CD14-positive monocyte (primary cell): ENCODE measurements around the gene UBL4A. TPM values are rescaled to one million over a fixed set of nuclear protein-coding genes. Genes with fewer than 3 reads are reported as not detected.

Source experiments
- DNase-seq, 3 donors: peaks; one replicate each; pipeline ENCODE4 v3.0.0-alpha.2; 2011 to 2022
- H2AFZ ChIP-seq: 2 replicates; pipeline ENCODE4 v1.6.0; 2012; ENCODE audit warnings: mild to moderate bottlenecking, low read depth, low read length, inconsistent platforms; ENCODE audit not compliant: insufficient read depth, poor library complexity, severe bottlenecking
- H3K27ac ChIP-seq, 2 donors: 1 replicate in 1 of 2; 2 replicates in 1 of 2; pipeline ENCODE4 v1.5.1; 2012 to 2013; ENCODE audit warnings: low read length in 2 of 2, control low read depth in 1 of 2, inconsistent platforms in 1 of 2, low read depth in 1 of 2, mild to moderate bottlenecking in 1 of 2
- H3K27me3 ChIP-seq, 2 donors: one replicate each; pipeline versions ENCODE4 v1.6.0 to v1.6.1; 2011 to 2013; ENCODE audit warnings: low read length in 2 of 2; ENCODE audit not compliant: control insufficient read depth in 2 of 2, insufficient read depth in 2 of 2
- H3K36me3 ChIP-seq, 2 donors: replicated peaks in 1 of 2; 1 replicate in 1 of 2; 2 replicates in 1 of 2; pipeline versions ENCODE4 v1.5.1 to v1.6.1; 2012 to 2013; ENCODE audit warnings: low read length in 2 of 2, control low read depth in 1 of 2, inconsistent platforms in 1 of 2, mild to moderate bottlenecking in 1 of 2; ENCODE audit not compliant: insufficient read depth in 2 of 2, control insufficient read depth in 1 of 2
- H3K4me1 ChIP-seq, 2 donors: 1 replicate in 1 of 2; 2 replicates in 1 of 2; pipeline versions ENCODE4 v1.5.1 to v1.6.1; 2012 to 2013; ENCODE audit warnings: low read length in 2 of 2, control low read depth in 1 of 2, inconsistent platforms in 1 of 2, mild to moderate bottlenecking in 1 of 2, moderate library complexity in 1 of 2; ENCODE audit not compliant: insufficient read depth in 2 of 2, control insufficient read depth in 1 of 2
- H3K4me2 ChIP-seq: replicated peaks from 2 replicates; pipeline ENCODE3; 2012; ENCODE audit warnings: low read length, moderate library complexity, mild to moderate bottlenecking; ENCODE audit not compliant: poor library complexity, severe bottlenecking; ENCODE audit errors: extremely low read depth
- H3K4me3 ChIP-seq, 3 experiments: fragments of 200-600 bp in 1 of 3; sonication (generic) in 1 of 3; replicated peaks in 1 of 3; 1 replicate in 2 of 3; 2 replicates in 1 of 3; pipeline ENCODE4 v1.5.1; 2011 to 2013; ENCODE audit warnings: low read length in 3 of 3, mild to moderate bottlenecking in 3 of 3, control low read depth in 2 of 3, low read depth in 2 of 3, inconsistent platforms in 1 of 3, moderate library complexity in 1 of 3
- H3K79me2 ChIP-seq: 2 replicates; pipeline ENCODE4 v1.6.0; 2012; ENCODE audit warnings: mild to moderate bottlenecking, control low read depth, inconsistent platforms, low read length, moderate library complexity; ENCODE audit not compliant: insufficient read depth
- H3K9ac ChIP-seq: 2 replicates; pipeline ENCODE4 v1.6.0; 2017; ENCODE audit warnings: low read length, mild to moderate bottlenecking; ENCODE audit not compliant: insufficient read depth, poor library complexity, severe bottlenecking
- H3K9me3 ChIP-seq, 2 donors: replicated peaks in 1 of 2; 1 replicate in 1 of 2; 2 replicates in 1 of 2; pipeline versions ENCODE4 v1.5.1 to v1.6.1; 2012 to 2013; ENCODE audit warnings: low read length in 2 of 2, control low read depth in 1 of 2; ENCODE audit not compliant: control insufficient read depth in 1 of 2, insufficient read depth in 1 of 2
- H4K20me1 ChIP-seq: 2 replicates; pipeline ENCODE4 v1.6.0; 2012; ENCODE audit warnings: mild to moderate bottlenecking, low read length, control low read depth, moderate library complexity; ENCODE audit not compliant: insufficient read depth
- H3K27ac Mint-ChIP-seq, 7 donors: one replicate each; pipeline ENCODE4 v1.8.0; 2020; ENCODE audit warnings: mild to moderate bottlenecking in 7 of 7, mixed read lengths in 7 of 7, moderate library complexity in 6 of 7, inconsistent platforms in 2 of 7
- H3K27me3 Mint-ChIP-seq, 3 donors: one replicate each; pipeline ENCODE4 v1.8.0; 2021 to 2022; ENCODE audit warnings: low read depth in 3 of 3, mild to moderate bottlenecking in 3 of 3, mixed read lengths in 3 of 3, moderate library complexity in 3 of 3, inconsistent platforms in 1 of 3
- H3K36me3 Mint-ChIP-seq, 2 donors: one replicate each; pipeline ENCODE4 v1.8.0; 2020; ENCODE audit warnings: mixed read lengths in 2 of 2, inconsistent platforms in 1 of 2, mild to moderate bottlenecking in 1 of 2
- H3K4me1 Mint-ChIP-seq: one replicate; pipeline ENCODE4 v1.8.0; 2020; ENCODE audit warnings: mild to moderate bottlenecking, mixed read lengths
- H3K4me3 Mint-ChIP-seq, 2 donors: one replicate each; pipeline ENCODE4 v1.8.0; 2020; ENCODE audit warnings: mild to moderate bottlenecking in 2 of 2, mixed read lengths in 2 of 2, moderate library complexity in 1 of 2
- H3K9me3 Mint-ChIP-seq, 7 donors: one replicate each; pipeline ENCODE4 v1.8.0; 2020 to 2022; ENCODE audit warnings: mixed read lengths in 7 of 7, mild to moderate bottlenecking in 6 of 7, moderate library complexity in 6 of 7, inconsistent platforms in 2 of 7
- WGBS: methylation state at CpG from one replicate; pipeline ENCODE4 v1.1.5; 2013; ENCODE audit warnings: missing lambda C conversion rate; ENCODE audit not compliant: insufficient coverage; 5-methylcytosine and 5-hydroxymethylcytosine counted together
- intact Hi-C, 2 donors: fragments of 100-400 bp; cut with micrococcal nuclease; formaldehyde crosslinking; loops; one replicate each; pipeline versions ENCODE4 v1.15.0 to v1.15.1; 2023
- polyA plus RNA-seq, 3 donors: library from polyadenylated mRNA; depleted of rRNA in 1 of 3; unstranded in 2 of 3; stranded (reverse) in 1 of 3; fragments of 300-500 nt in 2 of 3; fragments of >200 nt in 1 of 3; fragmentation: Illumina TruSeq in 2 of 3; gene quantifications; 1 replicate in 2 of 3; 2 replicates in 1 of 3; pipeline ENCODE4 v1.2.3, GENCODE V29; 2012 to 2021
- TF ChIP-seq, protein P1 (sequence below): fragments of 200-600 bp; IDR thresholded peaks from one replicate; pipeline ENCODE4 v1.8.0; 2022; ENCODE audit warnings: antibody characterized with exemption, mild to moderate bottlenecking

The UBL4A gene
- polyA plus RNA-seq, 3 donors = 27.9 to 29.0 (median 28.1) TPM

DNA sequence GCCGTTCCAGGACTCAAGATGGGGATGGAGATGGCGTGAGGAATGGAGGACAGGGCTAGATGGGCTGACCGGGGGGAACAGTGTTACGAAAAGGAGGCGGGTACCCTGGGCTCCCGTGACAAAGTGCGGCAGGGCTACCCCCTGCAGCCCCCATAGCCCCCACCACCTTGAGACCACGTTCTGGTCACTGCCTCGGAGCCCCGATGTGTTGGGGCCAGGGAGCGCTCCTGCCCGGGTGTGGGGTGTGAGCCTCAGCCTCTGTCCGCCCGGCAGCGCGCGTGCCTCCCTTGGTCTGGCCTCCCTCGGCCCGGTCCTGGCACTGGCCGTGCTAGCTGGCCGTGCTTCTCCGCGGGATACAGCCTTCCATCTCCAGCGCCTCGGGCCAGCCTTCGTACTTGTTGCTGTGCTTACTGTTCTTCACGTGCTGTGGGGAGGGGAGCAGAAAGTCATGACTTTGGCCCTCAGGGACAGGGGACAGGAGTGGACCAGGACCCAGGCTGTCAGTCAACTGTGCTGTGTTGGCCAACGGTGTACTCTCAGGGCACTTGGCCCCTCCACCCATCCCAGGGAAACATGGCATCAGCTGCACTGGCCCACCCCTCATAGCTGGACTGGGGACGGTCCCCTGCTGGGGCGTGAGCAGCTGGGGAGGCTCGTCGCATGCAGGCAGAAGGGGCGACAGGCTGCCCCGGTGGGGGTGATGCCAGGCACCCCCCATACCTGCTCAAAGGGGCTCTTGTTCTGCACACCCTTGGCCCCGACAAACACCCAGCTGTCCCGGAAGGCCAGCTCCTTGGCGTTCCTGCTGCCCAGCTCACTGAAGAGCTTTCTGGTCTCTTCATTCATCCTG, 20.3 kb upstream of the UBL4A start:
- no peaks in the 10 kb centered on the region for H3K4me1 ChIP-seq
- no peaks in the 10 kb centered on the region for H3K27me3 ChIP-seq
- H3K79me2 ChIP-seq = no peaks in the 10 kb centered on the region
- intact Hi-C loops = no loop called here
- no peaks in the 10 kb centered on the region for H3K4me1 Mint-ChIP-seq
- no peak overlapping the region for H3K9ac ChIP-seq
- over 99% methylated on average over 15 of the region's 37 CpGs for WGBS
- H3K36me3 Mint-ChIP-seq = peaks cover 42 to 50% of the 10 kb centered on the region in 2 donors
- TF ChIP-seq, protein P1, sequence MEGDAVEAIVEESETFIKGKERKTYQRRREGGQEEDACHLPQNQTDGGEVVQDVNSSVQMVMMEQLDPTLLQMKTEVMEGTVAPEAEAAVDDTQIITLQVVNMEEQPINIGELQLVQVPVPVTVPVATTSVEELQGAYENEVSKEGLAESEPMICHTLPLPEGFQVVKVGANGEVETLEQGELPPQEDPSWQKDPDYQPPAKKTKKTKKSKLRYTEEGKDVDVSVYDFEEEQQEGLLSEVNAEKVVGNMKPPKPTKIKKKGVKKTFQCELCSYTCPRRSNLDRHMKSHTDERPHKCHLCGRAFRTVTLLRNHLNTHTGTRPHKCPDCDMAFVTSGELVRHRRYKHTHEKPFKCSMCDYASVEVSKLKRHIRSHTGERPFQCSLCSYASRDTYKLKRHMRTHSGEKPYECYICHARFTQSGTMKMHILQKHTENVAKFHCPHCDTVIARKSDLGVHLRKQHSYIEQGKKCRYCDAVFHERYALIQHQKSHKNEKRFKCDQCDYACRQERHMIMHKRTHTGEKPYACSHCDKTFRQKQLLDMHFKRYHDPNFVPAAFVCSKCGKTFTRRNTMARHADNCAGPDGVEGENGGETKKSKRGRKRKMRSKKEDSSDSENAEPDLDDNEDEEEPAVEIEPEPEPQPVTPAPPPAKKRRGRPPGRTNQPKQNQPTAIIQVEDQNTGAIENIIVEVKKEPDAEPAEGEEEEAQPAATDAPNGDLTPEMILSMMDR = no peak
- H3K4me3 ChIP-seq = no peak overlapping the region
- H3K4me3 Mint-ChIP-seq = no peak overlapping the region
- H3K9me3 Mint-ChIP-seq = peaks cover 0 to 14% (median 6%) of the 10 kb centered on the region in 7 donors
- no peak for DNase-seq
- peaks cover 0 to 5% (median 2%) of the 10 kb centered on the region in 3 donors for H3K27me3 Mint-ChIP-seq
- H2AFZ ChIP-seq = no peak overlapping the region
- no peaks in the 10 kb centered on the region for H4K20me1 ChIP-seq
- peaks cover 11 to 35% of the 10 kb centered on the region in 2 donors for H3K36me3 ChIP-seq
- no peak overlapping the region for H3K27ac Mint-ChIP-seq
- no peak overlapping the region for H3K4me2 ChIP-seq
- no peaks in the 10 kb centered on the region for H3K9me3 ChIP-seq
- H3K27ac ChIP-seq = no peak overlapping the region

DNA sequence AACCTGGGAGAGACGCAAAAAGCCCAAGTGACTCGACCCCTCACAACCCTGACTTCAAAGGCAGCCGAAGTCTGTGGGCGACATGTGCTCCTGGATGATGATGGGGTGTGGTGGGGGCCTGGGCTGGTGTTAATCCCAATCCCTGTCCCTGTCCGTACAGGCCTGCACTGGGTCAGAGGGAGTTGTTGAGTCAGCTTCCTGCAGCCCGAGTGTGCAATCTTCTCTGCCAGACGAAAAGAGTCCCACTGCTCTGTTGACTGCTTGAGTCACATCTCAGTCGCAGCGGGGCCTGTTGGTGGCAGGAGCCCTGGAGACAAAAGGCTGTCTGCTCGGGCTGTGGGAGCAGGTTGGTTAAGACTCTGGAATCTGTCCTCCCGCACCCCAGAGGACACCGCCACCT, 19.3 kb upstream of the UBL4A start:
- peaks cover 0 to 14% (median 6%) of the 10 kb centered on the region in 7 donors for H3K9me3 Mint-ChIP-seq
- TF ChIP-seq, protein P1 = no peak
- Histone ChIP-seq H3K79me2 (no peaks in the 10 kb centered on the region), H3K36me3 (peaks cover 11 to 35% of the 10 kb centered on the region in 2 donors), H3K4me1 (no peaks in the 10 kb centered on the region), H3K4me2 (no peak overlapping the region), H3K27ac (no peak overlapping the region), H3K27me3 (no peaks in the 10 kb centered on the region), H2AFZ (no peak overlapping the region), H4K20me1 (no peaks in the 10 kb centered on the region), H3K9ac (no peak overlapping the region), H3K4me3 (no peak overlapping the region), H3K9me3 (no peaks in the 10 kb centered on the region)
- H3K4me3 Mint-ChIP-seq = no peak overlapping the region
- no peak for DNase-seq
- H3K27me3 Mint-ChIP-seq = peaks cover 0 to 5% (median 2%) of the 10 kb centered on the region in 3 donors
- peaks cover 37 to 46% of the 10 kb centered on the region in 2 donors for H3K36me3 Mint-ChIP-seq
- peak overlapping the region in 2 of 7 donors; percentile 46 to 57 for H3K27ac Mint-ChIP-seq
- no peaks in the 10 kb centered on the region for H3K4me1 Mint-ChIP-seq
- intact Hi-C loops = no loop called here
- 40% methylated on average over 1 of the region's 12 CpGs for WGBS
